Calu3 (cell line): ENCODE results near the gene SS18L1. TPM values are rescaled to one million over a fixed set of nuclear protein-coding genes. Genes with fewer than 3 reads are reported as not detected.

ENCODE experiments used
- BruUV-seq: library from RNA; stranded (reverse); fragments of 400-500 nt; replicated peaks from 2 replicates; lab custom pipeline; 2021; lab: Mats Ljungman, UMichigan
- CTCF ChIA-PET: fragments of 300-600 bp; sonication (Branson Sonifier 250); formaldehyde crosslinking; loops from one replicate; lab custom pipeline; 2022; ENCODE audit warnings: antibody characterized with exemption; lab: Charles Lee
- DNase-seq: peaks from one replicate; pipeline ENCODE4 v3.0.0; 2022
- H3K27ac Mint-ChIP-seq: one replicate; pipeline ENCODE4 v1.8.0; 2022; ENCODE audit warnings: mixed read lengths; ENCODE audit not compliant: unreplicated experiment
- H3K27me3 Mint-ChIP-seq: one replicate; pipeline ENCODE4 v1.8.0; 2022; ENCODE audit warnings: mixed read lengths; ENCODE audit not compliant: unreplicated experiment
- H3K36me3 Mint-ChIP-seq: one replicate; pipeline ENCODE4 v1.8.0; 2022; ENCODE audit warnings: mild to moderate bottlenecking, moderate library complexity, mixed read lengths; ENCODE audit not compliant: insufficient read depth, unreplicated experiment
- H3K4me1 Mint-ChIP-seq: one replicate; pipeline ENCODE4 v1.8.0; 2022; ENCODE audit warnings: mild to moderate bottlenecking, low read depth, mixed read lengths; ENCODE audit not compliant: unreplicated experiment
- H3K4me3 Mint-ChIP-seq: one replicate; pipeline ENCODE4 v1.8.0; 2022; ENCODE audit warnings: mild to moderate bottlenecking, low read depth, moderate library complexity, mixed read lengths; ENCODE audit not compliant: unreplicated experiment
- H3K9me3 Mint-ChIP-seq: one replicate; pipeline ENCODE4 v1.8.0; 2022; ENCODE audit warnings: low read depth, mixed read lengths; ENCODE audit not compliant: unreplicated experiment
- intact Hi-C: fragments of 100-400 bp; cut with micrococcal nuclease; formaldehyde crosslinking; loops from one replicate; pipeline ENCODE4 v1.10.0; 2022; ENCODE audit not compliant: unreplicated experiment
- total RNA-seq: library from RNA; stranded (reverse); gene quantifications from 2 replicates; pipeline ENCODE4 v1.2.3, GENCODE V29; 2022
- TF ChIP-seq, protein P1 (sequence below): fragments of 200-600 bp; IDR thresholded peaks from one replicate; pipeline ENCODE4 v1.8.0; 2022; ENCODE audit warnings: antibody characterized with exemption; ENCODE audit not compliant: unreplicated experiment

SS18L1 gene
- total RNA-seq, 1 experiment from 2014 or later = 47.4 TPM

- intact Hi-C loops = no loop called here
- peaks cover 14% of the 10 kb centered on the region for H3K9me3 Mint-ChIP-seq
- BruUV-seq = no TSS peak
- no peaks in the 10 kb centered on the region for H3K4me1 Mint-ChIP-seq
- CTCF ChIA-PET = interaction anchor here (1.2 kb wide), 1 partner anchor 21 kb away, joined by 3 read pairs; no protein-coding TSS in a partner anchor
- TF ChIP-seq, protein P1, sequence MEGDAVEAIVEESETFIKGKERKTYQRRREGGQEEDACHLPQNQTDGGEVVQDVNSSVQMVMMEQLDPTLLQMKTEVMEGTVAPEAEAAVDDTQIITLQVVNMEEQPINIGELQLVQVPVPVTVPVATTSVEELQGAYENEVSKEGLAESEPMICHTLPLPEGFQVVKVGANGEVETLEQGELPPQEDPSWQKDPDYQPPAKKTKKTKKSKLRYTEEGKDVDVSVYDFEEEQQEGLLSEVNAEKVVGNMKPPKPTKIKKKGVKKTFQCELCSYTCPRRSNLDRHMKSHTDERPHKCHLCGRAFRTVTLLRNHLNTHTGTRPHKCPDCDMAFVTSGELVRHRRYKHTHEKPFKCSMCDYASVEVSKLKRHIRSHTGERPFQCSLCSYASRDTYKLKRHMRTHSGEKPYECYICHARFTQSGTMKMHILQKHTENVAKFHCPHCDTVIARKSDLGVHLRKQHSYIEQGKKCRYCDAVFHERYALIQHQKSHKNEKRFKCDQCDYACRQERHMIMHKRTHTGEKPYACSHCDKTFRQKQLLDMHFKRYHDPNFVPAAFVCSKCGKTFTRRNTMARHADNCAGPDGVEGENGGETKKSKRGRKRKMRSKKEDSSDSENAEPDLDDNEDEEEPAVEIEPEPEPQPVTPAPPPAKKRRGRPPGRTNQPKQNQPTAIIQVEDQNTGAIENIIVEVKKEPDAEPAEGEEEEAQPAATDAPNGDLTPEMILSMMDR = no peak
- DNase-seq = no peak
- H3K27me3 Mint-ChIP-seq = peaks cover 51% of the 10 kb centered on the region
- peaks cover 5% of the 10 kb centered on the region for H3K36me3 Mint-ChIP-seq
- H3K27ac Mint-ChIP-seq = no peak overlapping the region
- H3K4me3 Mint-ChIP-seq = no peak overlapping the region
Measured at GRCh38 chr20:62101078-62101477, 42.5 kb upstream of the SS18L1 start.

DNA sequence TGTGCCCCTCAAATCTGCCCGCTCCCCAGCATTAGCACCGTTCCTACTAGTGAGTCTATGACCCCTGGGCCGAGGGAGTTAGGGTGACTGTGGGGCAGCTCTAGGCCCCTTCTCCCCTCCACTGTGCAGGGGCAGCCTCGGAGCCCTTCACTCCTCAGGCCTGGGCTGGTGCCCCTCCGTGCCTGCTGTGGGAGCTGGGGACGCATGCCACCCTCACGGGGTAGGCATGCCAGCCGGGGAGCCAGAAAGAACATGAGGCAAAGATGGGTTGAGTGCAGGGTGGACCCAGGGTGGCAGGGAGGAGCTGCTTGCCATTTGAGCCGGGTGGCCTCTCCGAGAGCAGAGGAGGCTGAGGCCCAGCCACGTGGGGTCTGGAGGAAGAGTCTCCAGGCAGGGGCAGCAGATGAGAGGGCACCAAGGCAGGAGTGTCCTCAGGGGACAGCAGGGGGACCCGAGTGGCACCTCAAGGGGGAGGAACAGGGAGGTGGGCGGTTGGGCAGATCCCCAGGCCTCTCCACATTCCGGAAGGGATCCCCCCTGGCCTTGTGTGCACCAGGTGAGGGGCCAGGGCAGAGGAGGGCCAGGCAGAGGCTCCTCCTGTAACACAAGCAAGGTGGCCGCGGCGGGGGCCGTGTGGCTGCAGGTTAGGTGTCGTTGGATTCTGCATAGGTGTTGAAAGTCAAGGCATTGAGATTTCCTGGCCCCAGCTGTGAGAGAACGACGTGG is 39.9 kb upstream of the SS18L1 start:
- Mint-ChIP-seq H3K4me1 (no peaks in the 10 kb centered on the region), H3K36me3 (peaks cover 1% of the 10 kb centered on the region), H3K27ac (no peak overlapping the region), H3K27me3 (peaks cover 36% of the 10 kb centered on the region), H3K9me3 (peaks cover 23% of the 10 kb centered on the region), H3K4me3 (no peak overlapping the region)
- intact Hi-C loops = no loop called here
- no peak for DNase-seq
- TF ChIP-seq, protein P1 = no peak
- no TSS peak for BruUV-seq
- CTCF ChIA-PET = interaction anchor here (0.5 to 1.2 kb wide), 4 partner anchors 11 to 1866 kb away, joined by 3 to 5 read pairs (median 4); no protein-coding TSS in a partner anchor

DNA sequence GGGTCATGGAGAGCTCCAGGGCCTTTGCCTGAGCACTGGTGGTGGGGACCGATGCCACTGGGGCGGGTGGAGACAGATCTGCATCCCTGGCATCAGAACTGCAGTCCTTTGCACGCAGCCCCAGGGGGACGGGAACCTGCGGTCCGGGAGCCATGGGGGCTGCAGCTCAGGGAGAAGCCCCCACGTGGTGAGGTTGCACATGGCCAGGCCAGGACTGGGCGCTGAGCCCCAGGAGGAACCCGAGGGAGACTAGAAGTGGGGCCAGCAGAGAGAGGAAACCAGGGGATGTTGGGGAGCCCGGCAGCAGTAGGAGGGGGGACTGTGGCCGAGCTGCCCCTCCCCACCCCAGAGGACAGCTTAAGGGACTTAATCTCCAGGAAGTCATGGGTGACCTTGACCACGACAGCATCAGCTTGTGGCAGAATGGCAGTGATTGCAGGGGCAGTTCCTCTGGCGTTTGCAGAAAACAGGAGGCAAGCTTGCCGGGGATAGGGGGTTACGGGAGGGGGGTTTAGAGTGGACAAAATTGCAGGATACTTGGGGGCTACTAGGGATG is 39.3 kb upstream of the SS18L1 start:
- intact Hi-C loops = no loop called here
- DNase-seq = no peak
- Mint-ChIP-seq H3K9me3 (peaks cover 27% of the 10 kb centered on the region), H3K36me3 (no peaks in the 10 kb centered on the region), H3K27ac (no peak overlapping the region), H3K27me3 (peaks cover 29% of the 10 kb centered on the region), H3K4me3 (no peak overlapping the region), H3K4me1 (no peaks in the 10 kb centered on the region)
- no TSS peak for BruUV-seq
- CTCF ChIA-PET = interaction anchor here (0.5 to 0.8 kb wide), 3 partner anchors 11 to 1867 kb away, joined by 3 to 4 read pairs (median 3); no protein-coding TSS in a partner anchor
- TF ChIP-seq, protein P1 = no peak

DNA sequence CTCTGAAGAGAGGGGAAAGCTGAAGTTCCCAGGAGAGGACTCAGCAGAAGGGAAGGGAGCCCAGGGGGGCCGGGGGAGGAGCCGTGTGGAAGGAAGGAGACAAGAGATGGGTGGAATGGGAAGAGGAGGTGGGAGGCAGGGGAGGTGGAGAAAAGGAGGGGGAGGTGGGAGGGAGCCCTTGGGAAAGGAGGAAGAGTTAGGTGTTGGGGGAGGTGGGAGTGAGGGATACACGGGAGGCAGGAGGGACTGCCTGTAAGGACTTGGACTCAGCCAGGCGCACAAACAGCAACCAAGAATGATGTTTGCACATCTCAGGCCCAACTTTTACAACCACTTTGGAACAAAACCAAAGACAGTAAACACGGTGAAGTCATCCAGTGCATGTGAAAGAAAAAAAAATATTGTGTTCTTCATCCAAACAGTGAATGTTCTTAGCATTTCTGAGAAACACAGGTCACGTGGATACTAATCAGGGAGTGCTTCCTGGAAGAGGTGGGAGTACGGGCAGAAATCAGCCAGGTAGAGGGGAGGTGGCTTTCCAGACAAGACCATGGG is 38.7 kb upstream of the SS18L1 start:
- H3K4me3 Mint-ChIP-seq = no peak overlapping the region
- intact Hi-C loops = no loop called here
- H3K4me1 Mint-ChIP-seq = no peaks in the 10 kb centered on the region
- H3K9me3 Mint-ChIP-seq = peaks cover 27% of the 10 kb centered on the region
- no peak overlapping the region for H3K27ac Mint-ChIP-seq
- no peak for DNase-seq
- BruUV-seq = no TSS peak
- H3K36me3 Mint-ChIP-seq = no peaks in the 10 kb centered on the region
- TF ChIP-seq, protein P1 = no peak
- H3K27me3 Mint-ChIP-seq = peaks cover 24% of the 10 kb centered on the region
- CTCF ChIA-PET = interaction anchor here (0.6 kb wide), 1 partner anchor 94 kb away, joined by 4 read pairs; no protein-coding TSS in a partner anchor
